ENCODE data around the gene ATP9A. TPM values are rescaled to one million over a fixed set of nuclear protein-coding genes. Genes with fewer than 3 reads are reported as not detected.

The ATP9A gene
- total and polyA plus RNA-seq, 2 of the 8 experiments (the other 6 are each of a cell fraction or from before 2014, with no cell fraction given), result 5.0 to 6.4 TPM

GRCh38 chr20:51624157-51624731 is 143.9 kb downstream of the ATP9A start:
- DNase-seq (ENCODE audit: low read depth in 1 of 2, low spot score in 2 of 2) (peak; percentile 53 to 94), FAIRE-seq (no peak)
- Histone ChIP-seq H3K9ac (replicated peaks in 1 of 4; ENCODE audit: extremely low read depth in 1 of 4, low read depth in 3 of 4, low read length in 3 of 4) (no peak overlapping the region), H3K36me3 (ENCODE audit: control insufficient read depth in 2 of 4, insufficient read depth in 4 of 4, low read length in 3 of 4) (no peaks in the 10 kb centered on the region), H3K27ac (ENCODE audit: low read depth, low read length) (no peak overlapping the region), H3K18ac (ENCODE audit: extremely low read depth, low read length) (no peak overlapping the region), H4K91ac (replicated peaks; ENCODE audit: insufficient read length, low read length) (no peak overlapping the region), H3K79me2 (ENCODE audit: control insufficient read depth in 1 of 2, insufficient read depth in 2 of 2, low read length in 2 of 2) (no peaks in the 10 kb centered on the region), H3K79me1 (ENCODE audit: low read depth, low read length) (no peaks in the 10 kb centered on the region), H3K4me2 (ENCODE audit: insufficient read depth in 1 of 2, low read depth in 2 of 2, low read length in 2 of 2) (no peak overlapping the region; a peak in 1 of 4 replicates), H3K4me1 (replicated peaks in 1 of 4; ENCODE audit: control insufficient read depth in 3 of 4, insufficient read depth in 4 of 4, low read length in 3 of 4) (peaks cover 0 to 2% (median 0%) of the 10 kb centered on the region in 4 experiments; a peak in 1 of 7 replicates), H2BK5ac (ENCODE audit: low read depth, low read length) (no peak overlapping the region), H3K4me3 (ENCODE audit: extremely low read depth in 1 of 4, insufficient read depth in 2 of 4, low read depth in 3 of 4, low read length in 4 of 4) (no peak overlapping the region), H3K23me2 (ENCODE audit: low read depth, low read length) (no peaks in the 10 kb centered on the region), H2BK12ac (ENCODE audit: low read depth, low read length) (no peak overlapping the region), H2BK120ac (replicated peaks; ENCODE audit: low read depth, low read length) (no peak overlapping the region), H2BK20ac (ENCODE audit: low read length) (0 out of 2 replicates have a peak overlapping the region, but pooled peaks have one; percentile 8), H4K20me1 (replicated peaks in 1 of 2; ENCODE audit: control insufficient read depth in 1 of 2, insufficient read depth in 2 of 2, low read length in 2 of 2) (no peaks in the 10 kb centered on the region), H3K9me3 (ENCODE audit: insufficient read depth in 2 of 2, low read depth in 1 of 2, low read length in 1 of 2) (no peaks in the 10 kb centered on the region), H4K5ac (ENCODE audit: insufficient read length, low read depth, low read length) (no peak overlapping the region), H3K23ac (ENCODE audit: insufficient read length) (no peak overlapping the region), H2AK5ac (ENCODE audit: low read depth, low read length) (no peak overlapping the region), H4K8ac (ENCODE audit: extremely low read depth, insufficient read depth, low read length) (peak overlapping the region; percentile 81; the same call in 1 of the 2 replicates), H3K27me3 (replicated peaks in 1 of 4; ENCODE audit: control insufficient read depth in 3 of 4, extremely low read depth in 1 of 4, insufficient read depth in 3 of 4, low read length in 3 of 4) (no peaks in the 10 kb centered on the region), H2BK15ac (ENCODE audit: low read length) (peak overlapping the region; percentile 13; the same call in 1 of the 2 replicates), H3K14ac (ENCODE audit: insufficient read length) (no peak overlapping the region), H3K4ac (replicated peaks; ENCODE audit: insufficient read length, low read depth, low read length) (no peak overlapping the region), H3K56ac (replicated peaks; ENCODE audit: insufficient read length, low read depth, low read length) (no peak overlapping the region), H2AFZ (ENCODE audit: low read length) (peak overlapping the region; percentile 13; the same call in 1 of the 2 replicates)
- WGBS, 2 experiments (ENCODE audit: extremely low coverage in 1 of 2, insufficient coverage in 1 of 2, insufficient read length in 1 of 2, insufficient replicate concordance in 2 of 2, low coverage in 1 of 2, low lambda C conversion rate in 2 of 2, missing lambda C conversion rate in 1 of 2), result 49% methylated on average over 17 of the region's 17 CpGs; no CpG with 5 or more reads in 1 of the 2 experiments
- POLR2A ChIA-PET (ENCODE audit: partially characterized antibody), result interaction anchor here (0.6 kb wide), 1 partner anchor 51 kb away, joined by 4 read pairs; no protein-coding TSS in a partner anchor
- CTCF ChIA-PET (ENCODE audit: partially characterized antibody), result interaction anchor here (0.6 to 2.8 kb wide), 42 partner anchors 9 to 1717 kb away, joined by 3 to 23 read pairs (median 4); no protein-coding TSS in a partner anchor
- TF ChIP-seq PHF8 (conservative IDR thresholded peaks at IDR 0.05; ENCODE audit: low read depth, low read length), result no peak
- TF ChIP-seq CREB1 (IDR thresholded peaks at IDR 0.05), result peak; percentile 31; the same call in 1 of the 2 replicates
- TF ChIP-seq USF2 (IDR thresholded peaks at IDR 0.05; ENCODE audit: low read length), result no peak
- peak; percentile 72 to 85 for TF ChIP-seq RAD21 (IDR thresholded peaks at IDR 0.05 in 1 of 2, conservative IDR thresholded peaks at IDR 0.05 in 1 of 2; ENCODE audit: low read depth in 2 of 2, low read length in 2 of 2)
- TF ChIP-seq MAX (IDR thresholded peaks at IDR 0.05), result peak; percentile 81
- peak; percentile 63 to 91 (median 88) for TF ChIP-seq CTCF (IDR thresholded peaks at IDR 0.05; ENCODE audit: control extremely low read depth in 1 of 3, insufficient read depth in 1 of 3, low read depth in 1 of 3, low read length in 3 of 3)
- TF ChIP-seq SIN3A (conservative IDR thresholded peaks at IDR 0.05 in 1 of 2, IDR thresholded peaks at IDR 0.05 in 1 of 2; ENCODE audit: low read depth in 1 of 2, low read length in 2 of 2), result no peak

Measured in H1 (cell line).